GM19438 (cell line): ENCODE results near the gene ARL4C.

Experiments used
- ATAC-seq: cut with Tn5 transposase; IDR thresholded peaks from one replicate; pipeline ENCODE4 v1.9.1; 2021; ENCODE audit warnings: low read depth; ENCODE audit not compliant: unreplicated experiment

ARL4C gene, protein sequence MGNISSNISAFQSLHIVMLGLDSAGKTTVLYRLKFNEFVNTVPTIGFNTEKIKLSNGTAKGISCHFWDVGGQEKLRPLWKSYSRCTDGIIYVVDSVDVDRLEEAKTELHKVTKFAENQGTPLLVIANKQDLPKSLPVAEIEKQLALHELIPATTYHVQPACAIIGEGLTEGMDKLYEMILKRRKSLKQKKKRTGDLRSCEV

DNA sequence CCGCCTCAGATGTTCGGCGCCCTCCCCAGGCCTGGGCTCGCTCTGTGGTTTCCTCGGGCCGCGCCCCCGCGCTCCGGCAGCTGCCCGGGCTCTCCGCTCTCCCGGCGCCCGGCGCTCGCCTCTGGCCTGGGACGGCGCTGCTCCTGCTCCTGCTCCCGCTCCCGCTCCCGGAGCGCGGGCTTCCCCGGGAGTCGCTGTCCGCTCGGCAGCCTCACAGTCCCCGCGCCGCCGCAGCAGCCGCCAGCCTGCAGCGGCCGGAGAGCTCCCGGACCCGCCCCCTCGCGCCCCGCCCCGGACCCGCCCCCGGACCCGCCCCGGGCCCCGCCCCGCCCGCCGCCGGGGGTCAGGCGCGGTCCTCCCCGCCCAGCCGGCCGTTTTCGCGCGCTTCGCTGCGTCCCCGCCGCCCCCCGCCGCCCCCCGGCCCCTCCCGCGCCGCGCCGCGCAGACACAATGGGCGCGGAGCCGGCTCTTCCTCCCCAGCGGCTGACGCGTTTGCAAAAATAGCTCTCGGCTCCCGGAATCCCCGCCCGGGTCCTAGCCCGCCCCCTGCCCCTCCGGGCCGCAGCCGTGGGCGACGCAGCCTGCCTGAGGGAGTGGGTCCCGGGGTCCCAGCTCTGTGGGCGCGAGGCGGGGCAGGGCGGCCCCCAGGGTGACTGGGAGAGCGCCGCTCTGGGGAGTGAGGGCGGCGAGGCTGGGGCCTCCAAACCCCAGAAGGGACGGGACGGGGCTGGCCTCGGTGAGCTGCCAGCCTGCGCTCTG, at the start of gene ARL4C:
TSS of gene ARL4C (minus strand) at position 247 of the 759 bp plus-strand sequence. CDS start 495 bp downstream, outside the sequence.
- peak; percentile 59 for ATAC-seq

DNA sequence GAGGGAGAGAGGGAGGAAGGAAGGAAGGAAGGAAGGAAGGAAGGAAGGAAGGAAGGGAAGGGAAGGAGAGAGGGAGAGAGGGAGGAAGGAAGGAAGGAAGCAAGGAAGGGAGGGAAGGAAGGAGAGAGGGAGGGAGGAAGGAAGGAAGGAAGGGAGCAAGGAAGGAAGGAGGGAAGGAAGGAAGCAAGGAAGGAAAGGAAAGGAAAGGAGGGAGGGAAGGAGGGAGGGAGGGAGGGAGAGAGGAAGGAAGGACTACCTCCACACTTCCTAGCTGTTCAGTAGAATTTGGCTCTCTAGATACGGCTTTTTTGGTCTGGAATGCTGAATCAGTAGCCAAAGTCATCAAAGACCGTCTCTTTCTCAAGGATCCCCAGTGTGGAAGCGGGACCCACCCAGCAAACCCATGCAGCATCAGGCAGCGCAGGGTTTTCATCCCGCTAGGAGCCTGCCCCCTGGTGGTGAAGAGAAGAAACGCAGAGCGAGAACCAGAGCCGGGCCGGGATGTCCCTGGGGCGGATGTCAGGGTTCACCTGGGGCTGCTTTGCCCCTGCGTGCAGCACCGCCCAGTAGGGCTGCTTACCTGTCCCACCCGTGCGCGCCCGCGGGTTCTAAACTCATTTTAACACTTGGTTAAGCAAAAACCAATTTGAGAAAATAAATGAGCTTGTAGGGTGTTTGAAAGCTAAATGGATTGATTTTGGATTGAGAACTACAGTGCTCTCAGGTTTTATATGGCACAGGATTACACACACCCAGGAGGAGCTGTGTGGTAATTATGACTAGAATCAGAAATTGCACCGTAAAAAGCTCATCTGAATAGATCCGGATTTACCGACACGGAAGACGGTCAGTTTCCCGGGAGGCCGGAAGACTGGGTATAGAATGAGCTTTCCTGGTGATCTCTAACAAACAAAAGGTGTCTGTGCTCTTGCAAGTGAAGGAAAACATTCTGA, 48.1 kb upstream of the ARL4C start:
- ATAC-seq, result peak; percentile 83

DNA sequence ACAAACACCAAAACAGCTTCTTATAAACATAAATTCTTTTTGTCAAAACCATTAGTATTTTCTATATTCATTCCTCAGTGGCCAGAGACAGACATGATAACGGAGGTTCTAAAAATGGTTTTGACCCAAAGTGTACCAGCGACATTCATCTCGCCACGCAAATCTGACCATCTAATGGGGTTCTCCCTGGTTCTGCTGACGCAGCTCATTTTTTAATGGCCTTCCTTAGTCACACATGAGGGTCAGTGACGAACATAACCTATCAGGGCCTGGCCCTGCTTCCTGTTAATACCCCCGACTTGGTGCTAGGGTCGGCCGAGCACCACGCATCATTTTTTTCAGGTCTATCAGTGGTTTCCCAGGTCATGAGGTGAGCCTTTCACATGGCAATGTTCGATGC, 45.9 kb upstream of the ARL4C start:
- ATAC-seq, result no peak

DNA sequence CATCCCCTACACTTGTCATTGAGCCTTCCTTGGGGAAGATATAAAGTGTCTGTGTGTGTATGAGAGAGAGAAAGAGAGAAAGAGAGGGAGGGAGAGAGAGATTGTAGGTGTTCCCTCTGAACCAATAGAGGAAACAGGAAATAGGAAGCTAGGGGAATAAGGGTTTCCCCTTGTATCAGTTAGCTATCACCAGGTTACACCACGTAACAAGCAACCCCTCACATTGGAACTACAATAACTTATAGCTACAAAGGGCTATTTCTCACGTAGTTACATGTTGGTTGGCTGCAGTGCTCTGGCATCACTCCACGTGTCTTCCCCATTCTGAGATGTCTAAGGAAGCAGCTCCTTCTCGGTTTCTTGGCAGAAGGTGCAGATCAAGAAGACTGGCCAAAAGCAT, 41.0 kb upstream of the ARL4C start:
- ATAC-seq, result no peak

DNA sequence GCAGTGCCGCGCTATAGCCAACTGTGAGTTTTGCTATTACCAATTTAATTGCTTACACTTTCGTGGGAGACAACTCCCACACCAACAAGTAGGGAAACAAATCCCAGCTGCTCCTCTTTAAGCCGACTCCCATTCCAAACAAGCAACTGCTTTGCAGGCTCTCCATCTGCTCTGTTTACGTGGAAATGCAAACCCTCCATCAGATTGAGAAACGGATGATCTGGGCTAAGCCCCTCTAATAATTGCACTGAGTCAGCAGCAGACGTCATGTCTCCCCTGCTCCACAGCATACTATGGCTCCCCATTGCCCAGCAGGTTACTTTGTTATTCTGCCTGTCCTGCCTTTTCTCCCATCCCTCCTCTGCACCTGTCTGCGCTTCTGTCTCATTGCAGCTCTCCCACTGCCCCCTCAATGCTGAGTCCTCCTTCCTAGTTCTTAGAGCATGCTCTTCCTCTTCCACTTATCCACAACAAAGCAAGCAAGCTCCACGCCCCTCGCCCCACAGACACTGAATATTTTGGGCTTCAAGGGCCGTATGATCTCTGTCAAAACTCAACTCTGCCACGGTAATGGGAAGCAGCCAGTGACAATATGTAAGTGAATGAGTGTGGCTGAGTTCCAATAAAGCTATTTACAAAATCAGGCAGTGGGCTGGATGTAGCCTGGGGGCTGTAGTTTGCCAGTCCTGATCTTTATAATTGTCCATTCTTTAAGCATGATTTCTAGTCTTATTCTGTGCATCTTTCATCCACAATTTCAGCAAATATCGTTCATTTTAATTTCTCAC, 39.5 kb upstream of the ARL4C start:
- ATAC-seq, result no peak

DNA sequence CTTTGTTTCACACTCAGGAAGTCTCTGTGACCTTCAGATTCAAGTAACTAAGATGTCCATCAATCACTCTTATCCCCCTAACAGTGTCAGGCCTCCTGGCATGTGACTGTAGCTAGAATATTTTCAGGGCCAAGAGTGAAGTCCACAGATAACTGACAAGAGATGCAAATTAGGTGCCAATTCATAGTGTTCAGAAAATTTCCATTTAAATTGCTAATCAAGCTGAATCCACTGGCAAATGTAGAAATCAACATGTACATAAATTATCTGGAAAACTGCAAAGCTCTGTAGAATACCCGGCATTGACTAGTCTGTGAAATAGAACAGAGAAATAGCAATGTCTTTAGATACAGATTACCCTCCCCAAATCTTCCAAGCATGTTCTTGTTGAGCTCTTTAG, 38.6 kb upstream of the ARL4C start:
- ATAC-seq, result no peak

DNA sequence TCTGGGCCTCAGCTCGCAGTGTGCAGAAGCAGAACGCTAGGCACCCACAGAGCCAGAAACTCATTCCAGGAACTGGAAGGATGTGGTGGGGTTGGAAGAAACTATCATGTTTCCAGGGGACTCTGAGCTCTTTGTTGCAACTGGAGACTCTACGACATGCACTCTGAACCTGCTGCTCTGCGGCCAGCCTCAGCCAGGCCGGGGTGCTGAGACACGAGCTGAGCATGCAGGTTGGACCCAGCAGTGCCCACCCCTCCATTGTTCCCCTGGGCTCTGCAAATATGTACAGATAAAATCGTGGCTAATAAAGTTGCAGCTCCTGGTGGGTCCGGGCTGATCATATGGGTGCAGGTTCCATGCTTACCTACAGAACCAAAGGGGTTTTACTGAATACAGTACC, 37.6 kb upstream of the ARL4C start:
- no peak for ATAC-seq

DNA sequence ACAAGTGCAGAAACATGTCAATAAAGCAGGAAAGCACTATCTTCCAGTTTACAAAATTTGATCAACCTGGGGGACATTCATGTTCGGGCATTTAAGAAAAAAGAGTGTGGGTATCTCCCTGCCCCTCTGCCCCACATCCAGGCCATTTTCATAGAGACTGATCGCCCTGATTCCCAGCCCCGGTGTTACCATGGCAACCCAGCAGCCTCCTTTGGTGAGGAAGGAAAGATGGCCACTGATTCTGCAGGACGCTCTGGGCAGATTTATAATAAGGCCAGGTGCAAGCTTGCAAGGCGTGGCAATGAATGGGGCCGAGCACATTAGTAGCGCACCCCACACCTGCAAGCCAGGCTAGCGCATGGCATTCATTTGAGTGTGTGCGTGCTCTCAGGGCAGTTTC, 36.7 kb upstream of the ARL4C start:
- ATAC-seq, result no peak

DNA sequence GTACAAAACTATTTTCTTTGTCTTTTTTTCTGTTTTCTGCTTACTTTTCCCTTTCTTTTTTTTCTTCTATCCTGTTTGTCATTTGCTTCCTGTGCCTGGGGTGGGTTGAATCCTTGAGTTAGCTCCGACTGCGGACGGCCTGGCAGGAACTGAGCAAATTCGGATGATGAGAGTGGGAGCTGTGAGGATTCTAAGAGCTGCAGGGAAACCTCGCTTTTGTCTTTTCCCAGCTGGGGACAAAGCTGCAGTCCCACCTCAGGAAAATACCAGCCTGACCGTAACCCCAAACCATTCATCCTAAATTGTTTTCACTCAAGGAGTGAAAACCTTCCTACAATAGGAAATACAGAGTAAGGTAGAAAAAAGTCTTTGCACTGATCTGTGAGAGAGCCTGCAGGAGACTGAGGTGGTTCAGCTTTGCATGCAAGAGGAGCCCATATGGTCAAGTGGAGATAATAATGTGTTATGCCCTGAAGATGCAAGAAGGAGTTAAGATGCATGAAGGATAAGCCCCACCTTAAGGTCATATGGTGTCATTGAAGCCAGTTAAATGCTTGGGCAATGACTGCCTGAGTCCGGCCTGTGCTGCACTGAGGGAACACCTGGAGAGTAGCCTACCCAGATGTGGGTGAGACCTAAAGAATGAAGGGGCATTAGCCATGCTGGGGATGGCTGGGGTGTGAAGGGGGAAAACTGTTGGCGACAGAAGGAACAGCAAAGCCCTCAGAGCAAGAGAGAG, 31.7 kb upstream of the ARL4C start:
- ATAC-seq, result no peak

DNA sequence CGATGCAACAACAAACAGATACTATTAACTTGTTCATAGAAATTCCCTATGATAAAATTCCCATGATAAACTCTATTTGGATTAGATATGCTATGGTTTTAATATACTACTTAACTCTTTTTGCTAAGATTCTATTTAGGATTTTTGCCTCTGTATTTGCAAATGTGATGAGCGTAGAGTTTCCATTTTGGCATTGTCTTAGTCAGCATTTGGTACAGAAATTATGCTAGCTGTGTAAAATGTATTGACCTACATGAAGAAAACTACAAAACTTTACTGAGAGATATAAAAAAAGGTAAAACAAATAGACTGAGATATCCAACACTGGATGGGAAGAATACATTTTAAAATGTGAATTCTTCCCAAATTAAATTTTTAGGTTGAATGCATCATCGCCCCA, 29.8 kb upstream of the ARL4C start:
- ATAC-seq, result no peak

DNA sequence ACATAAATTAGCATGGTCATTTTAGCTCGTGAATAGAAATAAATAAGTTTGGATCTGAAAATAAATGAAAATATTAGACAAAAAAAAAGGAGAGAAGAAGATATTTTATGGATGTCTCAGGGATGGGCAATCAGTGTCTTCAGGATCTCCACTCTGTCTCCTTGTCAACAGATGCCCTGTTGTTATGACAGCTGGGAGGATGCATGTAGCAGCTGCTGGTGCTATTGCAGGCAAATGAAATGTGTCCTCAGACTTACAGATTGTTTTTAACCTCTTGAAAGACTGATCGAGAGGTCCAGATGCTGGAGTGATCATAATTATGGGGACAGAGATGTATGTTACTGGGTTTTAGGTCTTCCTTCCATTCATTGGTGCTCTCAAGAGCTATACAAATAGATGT, 24.7 kb upstream of the ARL4C start:
- ATAC-seq, result no peak

DNA sequence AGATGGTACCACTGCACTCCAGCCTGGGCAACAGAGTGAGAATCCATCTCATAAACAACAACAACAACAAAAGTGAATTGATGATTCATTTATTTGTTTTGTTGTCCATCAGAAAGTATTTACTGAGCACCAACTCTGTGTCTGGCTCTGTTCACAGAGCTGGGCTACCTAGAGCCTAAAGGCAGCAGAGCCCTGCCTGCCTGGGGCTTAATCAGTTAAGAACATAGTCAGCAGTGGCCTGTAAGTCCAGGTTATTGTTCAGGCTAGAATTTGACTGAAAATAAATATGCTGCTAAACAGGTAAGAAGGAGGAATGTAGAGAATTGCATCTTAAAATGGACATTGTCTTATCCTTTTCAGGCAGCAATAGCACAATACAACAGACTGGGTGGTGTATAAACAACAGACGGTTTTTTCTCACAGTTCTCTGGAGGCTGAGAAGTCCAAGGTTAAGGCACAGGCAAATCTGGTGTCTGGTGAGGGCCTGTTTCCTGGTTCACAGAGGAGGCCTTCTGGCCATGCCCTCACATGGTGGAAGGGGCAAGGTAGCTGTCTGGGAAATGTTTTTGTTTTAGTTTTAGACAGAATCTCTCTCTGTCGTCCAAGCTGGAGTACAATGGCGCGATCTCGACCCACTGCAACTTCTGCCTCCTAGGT, 22.2 kb upstream of the ARL4C start:
- ATAC-seq, result no peak

DNA sequence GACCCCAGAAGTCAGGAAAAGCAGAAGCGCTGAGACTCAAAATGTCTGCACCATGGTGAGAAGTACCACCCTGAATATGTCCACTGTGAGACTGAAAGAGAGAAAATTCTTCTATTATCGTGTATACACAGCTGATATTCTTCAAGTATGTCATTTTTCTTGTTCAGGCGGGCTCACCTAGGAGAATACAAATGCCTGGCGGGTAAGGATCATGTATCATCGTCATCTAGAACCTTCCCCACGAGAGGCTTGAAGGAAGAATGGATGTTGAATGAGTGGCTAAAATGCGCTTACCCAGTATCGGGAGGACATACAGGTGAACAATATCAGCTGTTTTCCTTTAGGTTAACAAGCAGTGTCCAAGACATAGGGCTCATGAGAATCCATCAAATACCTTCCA, 21.1 kb upstream of the ARL4C start:
- ATAC-seq, result no peak

DNA sequence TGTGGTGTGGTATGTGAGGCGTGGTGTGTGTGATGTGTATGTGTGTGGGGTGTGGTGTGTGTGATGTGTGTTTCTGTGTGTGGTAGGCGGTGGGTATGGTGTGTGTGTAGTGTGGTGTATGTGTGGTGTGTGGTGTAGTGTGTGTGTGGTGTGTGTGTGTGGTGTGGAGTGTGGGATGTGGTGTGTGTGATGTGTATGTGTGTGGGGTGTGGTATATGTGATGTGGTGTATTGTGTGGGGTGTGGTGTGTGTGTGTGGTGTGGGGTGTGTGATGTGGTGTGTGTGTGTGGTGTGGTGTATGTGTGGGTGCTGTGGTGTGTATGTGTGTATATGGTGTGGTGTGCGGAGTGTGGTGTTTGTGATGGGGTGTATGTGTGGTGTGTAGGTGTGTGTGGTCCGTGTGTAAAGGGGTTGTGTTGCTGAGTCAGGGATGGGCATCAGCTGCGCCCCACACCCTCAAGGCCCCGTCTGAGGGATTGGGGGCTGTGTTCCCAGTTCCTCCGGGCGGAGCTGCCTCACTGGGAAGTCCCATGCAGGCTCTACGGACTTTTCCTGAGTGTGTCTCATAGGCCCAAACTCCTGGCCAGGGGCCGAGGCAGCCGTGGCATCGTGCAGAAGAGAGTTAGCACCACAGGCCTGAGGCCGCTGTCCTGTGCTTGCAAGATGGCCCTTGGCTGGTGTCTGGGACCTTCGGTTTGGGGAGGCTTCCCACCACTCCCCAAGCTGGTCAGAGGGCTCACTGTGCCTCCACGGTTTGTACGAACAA, 18.2 kb upstream of the ARL4C start:
- no peak for ATAC-seq

DNA sequence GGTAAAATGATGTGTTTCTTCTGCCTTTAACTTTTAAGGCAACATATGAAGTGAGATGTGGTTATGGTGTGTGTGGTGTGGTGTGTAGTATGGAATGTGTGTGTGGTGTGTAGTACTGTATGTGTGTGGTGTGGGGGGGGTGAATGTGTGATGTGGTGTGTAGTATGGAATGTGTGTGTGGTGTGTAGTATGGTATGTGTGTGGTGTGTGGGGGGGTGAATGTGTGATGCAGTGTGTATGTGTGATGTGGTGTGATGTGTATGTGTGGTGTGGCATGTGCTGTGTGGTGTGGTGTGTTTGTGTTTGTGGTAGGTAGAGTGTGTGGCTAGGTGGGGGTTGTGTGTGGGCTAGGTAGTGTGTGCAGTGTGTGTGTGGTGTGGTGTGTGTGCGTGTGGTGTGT, 17.2 kb upstream of the ARL4C start:
- no peak for ATAC-seq

DNA sequence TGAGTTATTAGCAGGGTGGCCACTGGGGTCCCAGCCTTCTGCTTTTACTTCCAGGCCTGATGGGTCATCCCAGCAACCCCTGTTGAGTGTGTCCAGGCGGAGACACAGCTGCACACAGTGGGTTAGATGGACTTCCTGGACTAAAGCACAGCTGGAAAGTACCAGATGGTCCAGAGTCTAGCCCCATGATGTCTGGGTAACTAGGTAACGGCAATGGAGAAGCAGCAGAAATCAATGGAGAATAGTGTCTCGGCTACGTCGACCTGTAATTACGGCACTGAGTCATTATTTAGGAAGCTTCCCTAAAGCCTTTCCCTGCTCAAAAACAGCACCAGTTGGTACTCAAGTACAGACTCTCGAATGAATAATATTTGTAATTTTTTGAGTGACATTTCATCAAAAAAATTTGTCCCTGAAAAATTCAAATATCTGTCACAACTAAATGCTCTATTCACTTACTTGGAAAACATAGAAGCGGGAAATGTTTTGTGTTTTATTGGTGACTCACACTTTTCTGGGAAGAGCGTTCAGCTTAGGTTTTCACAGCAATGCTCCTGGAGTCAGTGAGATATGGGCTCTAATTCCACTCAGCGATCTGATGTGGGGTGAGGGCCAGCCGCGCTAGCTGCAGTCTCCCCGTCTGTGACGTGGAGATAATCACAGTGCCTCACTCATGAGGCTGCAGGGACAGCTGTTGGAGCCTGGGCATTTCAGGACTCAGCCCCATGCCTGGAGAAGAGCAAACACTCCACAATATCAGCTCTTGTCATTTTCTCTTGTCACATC, 16.2 kb upstream of the ARL4C start:
- ATAC-seq, result no peak

DNA sequence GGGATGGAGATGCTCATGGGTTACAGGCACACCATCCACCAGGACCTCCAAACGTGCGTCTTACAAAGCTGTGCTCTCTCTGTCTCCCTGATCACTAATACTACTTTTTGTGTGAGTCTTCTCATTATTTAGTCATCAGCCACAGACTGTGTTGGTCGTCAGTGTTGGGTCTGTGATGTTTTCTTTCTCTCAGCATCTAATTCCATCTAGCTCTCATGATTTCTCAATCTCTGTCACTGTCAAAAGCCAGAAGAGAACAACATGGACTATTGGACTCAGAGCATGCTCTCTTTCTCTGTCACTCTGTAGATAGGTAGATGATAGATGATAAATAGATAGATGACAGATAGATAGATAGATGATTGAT, 6.0 kb upstream of the ARL4C start:
- no peak for ATAC-seq
